ENCODE results near the gene GABBR2. TPM values are rescaled to one million over a fixed set of nuclear protein-coding genes. Genes with fewer than 3 reads are reported as not detected.

GABBR2 gene
- total and polyA plus RNA-seq, 9 of the 15 experiments (the other 6 are each of a cell fraction or from before 2014, with no cell fraction given) = 0.15 to 1.9 (median 0.32) TPM

GRCh38 chr9:98688710-98689495, 19.8 kb downstream of the GABBR2 start (continued):
- TF ChIP-seq HOXB6 (CRISPR knock-in tag; IDR thresholded peaks at IDR 0.05; ENCODE audit: borderline replicate concordance) (no peak), PRDM10 (IDR thresholded peaks at IDR 0.05; ENCODE audit: partially characterized antibody) (no peak), ZC3H8 (IDR thresholded peaks at IDR 0.05) (no peak), ETV5 (CRISPR knock-in tag; IDR thresholded peaks at IDR 0.05; ENCODE audit: low read depth) (no peak), SREBF1 (IDR thresholded peaks at IDR 0.05; ENCODE audit: borderline replicate concordance, low read depth, low read length) (no peak), CBFA2T3 (IDR thresholded peaks at IDR 0.05) (peak; percentile 75), MNT (conservative IDR thresholded peaks at IDR 0.05) (no peak), NR2C2 (CRISPR knock-in tag; IDR thresholded peaks at IDR 0.05) (no peak), NR2C2 (tag; IDR thresholded peaks at IDR 0.05) (no peak), CHD4 (IDR thresholded peaks at IDR 0.05; ENCODE audit: insufficient read depth, insufficient replicate concordance, low read depth, low read length, poor library complexity, severe bottlenecking) (peak; percentile 84), E2F1 (CRISPR knock-in tag; IDR thresholded peaks at IDR 0.05) (no peak), CREB3L1 (IDR thresholded peaks at IDR 0.05; ENCODE audit: borderline replicate concordance, low read depth) (no peak), POLR2A (conservative IDR thresholded peaks at IDR 0.05) (no peak), TCF7L2 (IDR thresholded peaks at IDR 0.05; ENCODE audit: low read depth, low read length) (no peak)
- TF ChIP-seq, protein P1, sequence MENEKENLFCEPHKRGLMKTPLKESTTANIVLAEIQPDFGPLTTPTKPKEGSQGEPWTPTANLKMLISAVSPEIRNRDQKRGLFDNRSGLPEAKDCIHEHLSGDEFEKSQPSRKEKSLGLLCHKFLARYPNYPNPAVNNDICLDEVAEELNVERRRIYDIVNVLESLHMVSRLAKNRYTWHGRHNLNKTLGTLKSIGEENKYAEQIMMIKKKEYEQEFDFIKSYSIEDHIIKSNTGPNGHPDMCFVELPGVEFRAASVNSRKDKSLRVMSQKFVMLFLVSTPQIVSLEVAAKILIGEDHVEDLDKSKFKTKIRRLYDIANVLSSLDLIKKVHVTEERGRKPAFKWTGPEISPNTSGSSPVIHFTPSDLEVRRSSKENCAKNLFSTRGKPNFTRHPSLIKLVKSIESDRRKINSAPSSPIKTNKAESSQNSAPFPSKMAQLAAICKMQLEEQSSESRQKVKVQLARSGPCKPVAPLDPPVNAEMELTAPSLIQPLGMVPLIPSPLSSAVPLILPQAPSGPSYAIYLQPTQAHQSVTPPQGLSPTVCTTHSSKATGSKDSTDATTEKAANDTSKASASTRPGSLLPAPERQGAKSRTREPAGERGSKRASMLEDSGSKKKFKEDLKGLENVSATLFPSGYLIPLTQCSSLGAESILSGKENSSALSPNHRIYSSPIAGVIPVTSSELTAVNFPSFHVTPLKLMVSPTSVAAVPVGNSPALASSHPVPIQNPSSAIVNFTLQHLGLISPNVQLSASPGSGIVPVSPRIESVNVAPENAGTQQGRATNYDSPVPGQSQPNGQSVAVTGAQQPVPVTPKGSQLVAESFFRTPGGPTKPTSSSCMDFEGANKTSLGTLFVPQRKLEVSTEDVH (IDR thresholded peaks at IDR 0.05; ENCODE audit: low read depth, partially characterized antibody) = no peak

All from K562 (cell line).